ENCODE data around the gene DMXL2.

DNA sequence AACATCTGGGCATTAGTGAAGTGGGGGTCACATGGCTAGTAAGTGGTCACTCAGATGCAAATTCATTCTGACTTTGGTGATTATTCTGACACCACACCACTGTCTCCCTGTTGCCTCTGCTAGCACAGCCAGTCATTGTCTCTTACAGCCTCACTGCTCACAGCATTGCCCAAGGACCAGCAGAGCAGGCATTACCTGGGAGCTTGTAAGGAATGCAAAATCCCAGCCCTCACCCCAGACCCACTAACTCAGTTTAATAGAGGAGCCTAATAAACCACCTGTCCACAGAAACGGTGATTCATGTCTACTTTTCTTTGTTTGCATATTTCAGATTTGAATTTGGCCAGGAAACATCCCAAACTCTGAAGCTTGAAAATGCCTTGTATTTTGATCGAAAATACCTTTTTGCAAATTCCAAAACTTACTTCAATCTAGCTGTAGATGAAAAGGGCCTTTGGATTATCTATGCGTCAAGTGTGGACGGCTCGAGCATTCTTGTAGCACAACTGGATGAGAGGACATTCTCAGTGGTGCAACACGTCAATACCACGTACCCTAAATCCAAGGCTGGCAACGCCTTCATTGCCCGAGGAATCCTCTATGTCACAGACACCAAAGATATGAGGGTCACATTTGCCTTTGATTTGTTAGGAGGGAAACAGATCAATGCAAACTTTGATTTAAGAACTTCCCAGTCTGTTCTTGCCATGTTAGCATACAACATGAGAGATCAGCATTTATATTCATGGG lies 218.4 kb downstream of the DMXL2 start:
- TF ChIP-seq CTCF (IDR thresholded peaks at IDR 0.05; ENCODE audit: low read length) (no peak), EZH2 (IDR thresholded peaks at IDR 0.05; ENCODE audit: borderline replicate concordance, low read length) (no peak)

Data from OCI-LY1 (cell line).